Adrenal gland (tissue), 12 donors: ENCODE measurements around the gene ARAP2. TPM values are rescaled to one million over a fixed set of nuclear protein-coding genes. Genes with fewer than 3 reads are reported as not detected.

Experiments used
- DNase-seq, 7 donors: peaks; one replicate each; pipeline ENCODE4 v3.0.0-alpha.2; 2019 to 2020
- H3K27ac ChIP-seq, 5 donors: fragments of 200-600 bp; sonication (generic) in 4 of 5; 1 replicate in 3 of 5; 2 replicates in 2 of 5; pipeline versions ENCODE4 v1.5.1 to v1.8.0; 2016 to 2020; ENCODE audit warnings: mild to moderate bottlenecking in 1 of 5
- H3K27me3 ChIP-seq: fragments of 200-600 bp; 2 replicates; pipeline ENCODE4 v1.8.0; 2021
- H3K36me3 ChIP-seq, 2 donors: fragments of 200-600 bp; replicated peaks in 1 of 2; 1 replicate in 1 of 2; 2 replicates in 1 of 2; pipeline versions ENCODE4 v1.5.1 to v1.8.0; 2018 to 2022
- H3K4me1 ChIP-seq, 2 donors: fragments of 200-600 bp; replicated peaks in 1 of 2; 1 replicate in 1 of 2; 2 replicates in 1 of 2; pipeline versions ENCODE4 v1.5.1 to v1.8.0; 2018 to 2021
- H3K4me3 ChIP-seq, 4 donors: fragments of 200-600 bp; sonication (generic) in 3 of 4; one replicate each; pipeline ENCODE4 v1.5.1; 2016 to 2018
- H3K9me3 ChIP-seq, 3 donors: fragments of 200-600 bp; sonication (generic) in 1 of 3; replicated peaks in 1 of 3; 1 replicate in 2 of 3; 2 replicates in 1 of 3; pipeline versions ENCODE4 v1.5.1 to v1.8.0; 2016 to 2021
- CTCF ChIP-seq, 6 experiments: fragments of 450-650 bp in 4 of 6; fragments of 200-600 bp in 2 of 6; sonication (generic) in 1 of 6; IDR thresholded peaks; 1 replicate in 5 of 6; 2 replicates in 1 of 6; pipeline versions ENCODE4 v1.5.1 to v1.8.0; 2016 to 2021; ENCODE audit warnings: antibody characterized with exemption in 6 of 6, mild to moderate bottlenecking in 2 of 6, moderate library complexity in 1 of 6
- POLR2A ChIP-seq, 2 donors: fragments of 450-650 bp; IDR thresholded peaks; one replicate each; pipeline ENCODE4 v1.6.1; 2017; ENCODE audit warnings: antibody characterized with exemption in 2 of 2, mild to moderate bottlenecking in 2 of 2, moderate library complexity in 1 of 2
- WGBS, 4 donors: extraction: QIAGEN DNeasy Blood & Tissue Kit in 2 of 4; methylation state at CpG; one replicate each; pipeline versions ENCODE4 v1.1.5 to v1.1.7; 2013 to 2017; 5-methylcytosine and 5-hydroxymethylcytosine counted together
- intact Hi-C, 2 donors: fragments of 100-400 bp; cut with DNase I; formaldehyde crosslinking; loops; one replicate each; pipeline versions ENCODE4 v1.14.1 to v1.15.0; 2022 to 2023
- polyA plus RNA-seq, 3 donors: library from polyadenylated mRNA; stranded (reverse); fragments of 200-250 nt in 2 of 3; fragments of 350-450 nt in 1 of 3; fragmentation: Illumina TruSeq in 1 of 3; extraction: RNeasy Lipid Tissue Mini Kit (QIAGEN cat#74804) in 1 of 3; gene quantifications; one replicate each; pipeline ENCODE4 v1.2.3, GENCODE V29; 2013 to 2014
- total RNA-seq, 9 donors: library from RNA; depleted of rRNA in 4 of 9; stranded (reverse); fragments of >200 nt in 4 of 9; fragments of 120-200 nt in 1 of 9; fragmentation: NEBNext Ultra II Directional in 1 of 9; extraction: Animal tissue kit (Norgen Biotek cat#: 25700) in 1 of 9; gene quantifications; one replicate each; pipeline versions ENCODE4 v1.1.0 to v1.2.4, GENCODE V29; 2013 to 2023
- donor health status: healthy with polysubstance abuse.
- donor health status: Bipolar disorder and iron deficiency.
- donor health status: DM: yes; HTN: yes; CAD: no.
- donor health status: DM: no; HTN: no; CAD: no.
- donor health status: DM: no; HTN: no; CAD: no.
- donor health status: DM: yes; HTN: yes; CAD: no.

Gene ARAP2
- total and polyA plus RNA-seq, 12 donors = 0.81 to 23.7 (median 4.4) TPM

DNA sequence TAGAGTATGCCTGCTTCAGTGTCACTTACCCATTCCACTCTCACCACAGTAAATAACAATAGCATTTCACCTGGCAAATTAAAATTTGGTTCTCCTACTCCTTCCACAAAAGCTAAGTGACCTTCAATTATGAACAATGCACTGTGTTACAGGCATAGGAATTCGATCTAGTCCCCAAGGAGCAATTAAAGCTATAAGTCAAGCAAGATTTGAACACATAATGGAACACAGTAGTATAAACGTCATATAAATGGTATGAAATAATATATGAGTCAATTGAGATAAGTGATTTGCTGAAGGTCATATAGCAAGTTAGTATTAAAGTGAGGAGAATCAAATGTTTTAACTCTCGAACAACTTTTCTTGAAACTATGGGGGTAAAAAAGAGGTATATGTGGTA lies 65.8 kb downstream of the ARAP2 start:
- no peak for DNase-seq
- no peaks in the 10 kb centered on the region for H3K9me3 ChIP-seq
- H3K36me3 ChIP-seq = no peaks in the 10 kb centered on the region
- no peaks in the 10 kb centered on the region for H3K4me1 ChIP-seq
- H3K4me3 ChIP-seq = no peak overlapping the region
- intact Hi-C loops = no loop called here
- 49 to 67% (median 58%) methylated on average over 3 of the region's 3 CpGs for WGBS, 4 donors
- H3K27me3 ChIP-seq = no peaks in the 10 kb centered on the region
- TF ChIP-seq POLR2A (IDR thresholded peaks at IDR 0.05) = no peak
- TF ChIP-seq CTCF (IDR thresholded peaks at IDR 0.05) = no peak
- H3K27ac ChIP-seq = no peak overlapping the region

- Histone ChIP-seq H3K27me3 (no peaks in the 10 kb centered on the region), H3K4me1 (no peaks in the 10 kb centered on the region), H3K27ac (no peak overlapping the region), H3K36me3 (no peaks in the 10 kb centered on the region), H3K4me3 (no peak overlapping the region), H3K9me3 (no peaks in the 10 kb centered on the region)
- no peak for DNase-seq
- intact Hi-C loops = no loop called here
- no peak for TF ChIP-seq POLR2A (IDR thresholded peaks at IDR 0.05)
- TF ChIP-seq CTCF (IDR thresholded peaks at IDR 0.05) = no peak
- 54 to 71% (median 62%) methylated on average over 1 of the region's 1 CpG for WGBS, 4 donors
Observed at GRCh38 chr4:36177946-36178345, 66.4 kb downstream of the ARAP2 start.

DNA sequence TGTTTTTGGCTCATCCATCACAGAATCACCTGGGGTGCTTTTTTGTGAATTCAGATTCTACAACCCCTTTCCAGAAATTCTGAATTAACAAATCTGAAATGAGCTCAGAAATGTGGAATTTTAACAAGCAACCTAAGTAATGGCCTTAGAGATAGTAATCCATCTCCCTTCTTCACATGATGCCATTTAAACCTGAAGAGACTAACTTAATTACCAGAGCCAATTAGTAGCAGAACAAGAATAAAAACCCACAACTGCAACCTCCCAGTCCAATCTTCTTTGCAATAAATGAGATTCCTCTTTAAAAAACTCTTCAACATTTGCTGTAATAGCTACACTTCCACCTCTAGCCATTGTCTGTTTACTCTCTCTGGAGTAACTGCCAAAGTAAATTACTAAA lies 69.7 kb downstream of the ARAP2 start:
- DNase-seq = no peak
- no peaks in the 10 kb centered on the region for H3K36me3 ChIP-seq
- intact Hi-C loops = no loop called here
- no peaks in the 10 kb centered on the region for H3K9me3 ChIP-seq
- no peak overlapping the region for H3K4me3 ChIP-seq
- H3K4me1 ChIP-seq = no peaks in the 10 kb centered on the region
- H3K27ac ChIP-seq = no peak overlapping the region
- H3K27me3 ChIP-seq = no peaks in the 10 kb centered on the region
- no peak for TF ChIP-seq POLR2A (IDR thresholded peaks at IDR 0.05)
- TF ChIP-seq CTCF (IDR thresholded peaks at IDR 0.05) = no peak

DNA sequence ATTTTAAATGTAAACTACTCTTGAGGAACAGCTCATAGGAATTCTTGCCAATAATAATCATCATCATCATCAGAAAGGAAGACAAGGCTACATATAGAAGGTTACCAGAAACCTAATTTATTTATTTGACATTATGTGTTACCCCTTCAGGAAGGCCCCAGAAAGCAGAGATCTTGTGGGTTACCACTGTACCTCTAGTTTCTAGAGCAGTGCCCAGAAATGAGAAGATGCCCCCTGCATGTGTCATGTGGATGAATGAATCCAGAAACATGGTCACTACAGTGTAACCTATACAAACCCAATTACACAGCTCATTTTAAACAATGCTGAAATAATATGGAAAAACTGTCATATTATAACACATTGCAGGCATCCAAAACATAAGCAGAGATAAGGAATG lies 70.4 kb downstream of the ARAP2 start:
- Histone ChIP-seq H3K4me3 (no peak overlapping the region), H3K9me3 (no peaks in the 10 kb centered on the region), H3K4me1 (no peaks in the 10 kb centered on the region), H3K36me3 (no peaks in the 10 kb centered on the region), H3K27me3 (no peaks in the 10 kb centered on the region), H3K27ac (no peak overlapping the region)
- no peak for DNase-seq
- TF ChIP-seq CTCF (IDR thresholded peaks at IDR 0.05) (no peak), POLR2A (IDR thresholded peaks at IDR 0.05) (no peak)
- intact Hi-C loops = no loop called here
